ENCODE results near the gene COL20A1. TPM values are rescaled to one million over a fixed set of nuclear protein-coding genes. Genes with fewer than 3 reads are reported as not detected.
"Not testable (repeated sequence)": the region's sequence is repeated elsewhere in the genome, so short reads cannot be mapped to it uniquely, and the experiment has no call there.

COL20A1 gene
- total RNA-seq, 1 donor from 2014 or later = not detected

- peaks cover 8% of the 10 kb centered on the region for H3K27me3 Mint-ChIP-seq (ENCODE audit: insufficient read depth)
- DNase-seq (ENCODE audit: low spot score) = no peak
- H3K4me1 Mint-ChIP-seq (ENCODE audit: low read depth) = no peaks in the 10 kb centered on the region
- H3K4me3 Mint-ChIP-seq = no peak overlapping the region
- H3K36me3 Mint-ChIP-seq (ENCODE audit: low read depth) = no peaks in the 10 kb centered on the region
- intact Hi-C loops (cut with micrococcal nuclease) = no loop called here
- no peaks in the 10 kb centered on the region for H3K9me3 Mint-ChIP-seq
- H3K27ac Mint-ChIP-seq = no peak overlapping the region
Measured at GRCh38 chr20:63375438-63375837, 82.5 kb downstream of the COL20A1 start.

- peak overlapping the region; percentile 44 for H3K27ac Mint-ChIP-seq
- H3K36me3 Mint-ChIP-seq (ENCODE audit: low read depth) = no peaks in the 10 kb centered on the region
- H3K4me1 Mint-ChIP-seq (ENCODE audit: low read depth) = no peaks in the 10 kb centered on the region
- no peaks in the 10 kb centered on the region for H3K9me3 Mint-ChIP-seq
- intact Hi-C loops (cut with micrococcal nuclease) = no loop called here
- no peak overlapping the region for H3K4me3 Mint-ChIP-seq
- H3K27me3 Mint-ChIP-seq (ENCODE audit: insufficient read depth) = peaks cover 8% of the 10 kb centered on the region
- DNase-seq (ENCODE audit: low spot score) = no peak
Measured at GRCh38 chr20:63376283-63377250, 83.6 kb downstream of the COL20A1 start.

GRCh38 chr20:63377256-63377941 is 84.4 kb downstream of the COL20A1 start:
- no peak for DNase-seq (ENCODE audit: low spot score)
- no peaks in the 10 kb centered on the region for H3K9me3 Mint-ChIP-seq
- no peaks in the 10 kb centered on the region for H3K4me1 Mint-ChIP-seq (ENCODE audit: low read depth)
- H3K27me3 Mint-ChIP-seq (ENCODE audit: insufficient read depth) = peaks cover 8% of the 10 kb centered on the region
- H3K27ac Mint-ChIP-seq = peak overlapping the region; percentile 44
- no peaks in the 10 kb centered on the region for H3K36me3 Mint-ChIP-seq (ENCODE audit: low read depth)
- no peak overlapping the region for H3K4me3 Mint-ChIP-seq
- intact Hi-C loops (cut with micrococcal nuclease) = no loop called here

GRCh38 chr20:63377951-63378381 is 85.0 kb downstream of the COL20A1 start:
- intact Hi-C loops (cut with micrococcal nuclease) = no loop called here
- DNase-seq (ENCODE audit: low spot score) = no peak
- Mint-ChIP-seq H3K27ac (no peak overlapping the region), H3K4me1 (ENCODE audit: low read depth) (no peaks in the 10 kb centered on the region), H3K4me3 (no peak overlapping the region), H3K36me3 (ENCODE audit: low read depth) (no peaks in the 10 kb centered on the region), H3K9me3 (no peaks in the 10 kb centered on the region), H3K27me3 (ENCODE audit: insufficient read depth) (peaks cover 8% of the 10 kb centered on the region)

- Mint-ChIP-seq H3K27ac (no peak overlapping the region), H3K4me1 (ENCODE audit: low read depth) (no peaks in the 10 kb centered on the region), H3K9me3 (no peaks in the 10 kb centered on the region), H3K27me3 (ENCODE audit: insufficient read depth) (peaks cover 8% of the 10 kb centered on the region), H3K4me3 (no peak overlapping the region), H3K36me3 (ENCODE audit: low read depth) (no peaks in the 10 kb centered on the region)
- DNase-seq (ENCODE audit: low spot score) = no peak
- intact Hi-C loops (cut with micrococcal nuclease) = no loop called here
Measured at GRCh38 chr20:63378626-63379025, 85.6 kb downstream of the COL20A1 start.

- Mint-ChIP-seq H3K4me1 (ENCODE audit: low read depth) (no peaks in the 10 kb centered on the region), H3K36me3 (ENCODE audit: low read depth) (no peaks in the 10 kb centered on the region), H3K4me3 (no peak overlapping the region), H3K27ac (no peak overlapping the region), H3K27me3 (ENCODE audit: insufficient read depth) (peaks cover 8% of the 10 kb centered on the region), H3K9me3 (no peaks in the 10 kb centered on the region)
- no peak for DNase-seq (ENCODE audit: low spot score)
- intact Hi-C loops (cut with micrococcal nuclease) = no loop called here
Measured at GRCh38 chr20:63379296-63379695, 86.3 kb downstream of the COL20A1 start.

GRCh38 chr20:63379872-63380271 is 86.9 kb downstream of the COL20A1 start:
- H3K27me3 Mint-ChIP-seq (ENCODE audit: insufficient read depth); H3K27ac Mint-ChIP-seq; H3K9me3 Mint-ChIP-seq; H3K36me3 Mint-ChIP-seq (ENCODE audit: low read depth); H3K4me3 Mint-ChIP-seq; intact Hi-C loops (cut with micrococcal nuclease); H3K4me1 Mint-ChIP-seq (ENCODE audit: low read depth); DNase-seq (ENCODE audit: low spot score): not testable (repeated sequence)

- Mint-ChIP-seq H3K27me3 (ENCODE audit: insufficient read depth) (peaks cover 8% of the 10 kb centered on the region), H3K4me3 (no peak overlapping the region), H3K9me3 (peaks cover 3% of the 10 kb centered on the region), H3K27ac (no peak overlapping the region), H3K36me3 (ENCODE audit: low read depth) (no peaks in the 10 kb centered on the region), H3K4me1 (ENCODE audit: low read depth) (no peaks in the 10 kb centered on the region)
- no peak for DNase-seq (ENCODE audit: low spot score)
- intact Hi-C loops (cut with micrococcal nuclease) = no loop called here
Measured at GRCh38 chr20:63380346-63380870, 87.4 kb downstream of the COL20A1 start.

GRCh38 chr20:63381781-63382431 is 88.9 kb downstream of the COL20A1 start:
- peaks cover 6% of the 10 kb centered on the region for H3K27me3 Mint-ChIP-seq (ENCODE audit: insufficient read depth)
- no peak for DNase-seq (ENCODE audit: low spot score)
- H3K4me3 Mint-ChIP-seq = no peak overlapping the region
- intact Hi-C loops (cut with micrococcal nuclease) = loop anchor here (1.0 kb wide), 2 partner anchors 73 to 159 kb away; no protein-coding TSS in a partner anchor
- no peak overlapping the region for H3K27ac Mint-ChIP-seq
- H3K9me3 Mint-ChIP-seq = peaks cover 18% of the 10 kb centered on the region
- H3K36me3 Mint-ChIP-seq (ENCODE audit: low read depth) = no peaks in the 10 kb centered on the region
- H3K4me1 Mint-ChIP-seq (ENCODE audit: low read depth) = no peaks in the 10 kb centered on the region

GRCh38 chr20:63382551-63383300 is 89.7 kb downstream of the COL20A1 start:
- H3K9me3 Mint-ChIP-seq = peaks cover 25% of the 10 kb centered on the region
- H3K4me3 Mint-ChIP-seq = no peak overlapping the region
- H3K4me1 Mint-ChIP-seq (ENCODE audit: low read depth) = no peaks in the 10 kb centered on the region
- peaks cover 6% of the 10 kb centered on the region for H3K27me3 Mint-ChIP-seq (ENCODE audit: insufficient read depth)
- H3K36me3 Mint-ChIP-seq (ENCODE audit: low read depth) = no peaks in the 10 kb centered on the region
- intact Hi-C loops (cut with micrococcal nuclease) = no loop called here
- no peak overlapping the region for H3K27ac Mint-ChIP-seq
- DNase-seq (ENCODE audit: low spot score) = no peak

GRCh38 chr20:63383556-63383955 is 90.6 kb downstream of the COL20A1 start:
- intact Hi-C loops (cut with micrococcal nuclease) = no loop called here
- Mint-ChIP-seq H3K36me3 (ENCODE audit: low read depth) (no peaks in the 10 kb centered on the region), H3K9me3 (peaks cover 29% of the 10 kb centered on the region), H3K27ac (no peak overlapping the region), H3K4me1 (ENCODE audit: low read depth) (no peaks in the 10 kb centered on the region), H3K4me3 (no peak overlapping the region), H3K27me3 (ENCODE audit: insufficient read depth) (peaks cover 3% of the 10 kb centered on the region)
- DNase-seq (ENCODE audit: low spot score) = no peak

- no peak overlapping the region for H3K4me3 Mint-ChIP-seq
Measured at GRCh38 chr20:63384336-63384735, 91.3 kb downstream of the COL20A1 start.

More at GRCh38 chr20:63384336-63384735, 91.3 kb downstream of the COL20A1 start:
- no peak overlapping the region for H3K27ac Mint-ChIP-seq
- intact Hi-C loops (cut with micrococcal nuclease) = no loop called here
- no peak for DNase-seq (ENCODE audit: low spot score)
- peaks cover 29% of the 10 kb centered on the region for H3K9me3 Mint-ChIP-seq
- no peaks in the 10 kb centered on the region for H3K4me1 Mint-ChIP-seq (ENCODE audit: low read depth)
- no peaks in the 10 kb centered on the region for H3K36me3 Mint-ChIP-seq (ENCODE audit: low read depth)
- H3K27me3 Mint-ChIP-seq (ENCODE audit: insufficient read depth) = peaks cover 2% of the 10 kb centered on the region
